M059J (cell line): Measurements from ENCODE around the gene AXIN1. TPM values are rescaled to one million over a fixed set of nuclear protein-coding genes. Genes with fewer than 3 reads are reported as not detected.
"Not testable (repeated sequence)": the region's sequence is repeated elsewhere in the genome, so short reads cannot be mapped to it uniquely, and the experiment has no call there.

Experiments
- DNase-seq: peaks from one replicate; pipeline ENCODE4 v3.0.0-alpha.2; 2012; ENCODE audit warnings: low read depth
- total RNA-seq: library from RNA; depleted of rRNA; stranded (reverse); fragments of >200 nt; shearing (Covaris generic); gene quantifications from 2 replicates; pipeline ENCODE4 v1.2.3, GENCODE V29; 2014

Gene AXIN1
- total RNA-seq, 1 experiment from 2014 or later, result 15.5 TPM

DNA sequence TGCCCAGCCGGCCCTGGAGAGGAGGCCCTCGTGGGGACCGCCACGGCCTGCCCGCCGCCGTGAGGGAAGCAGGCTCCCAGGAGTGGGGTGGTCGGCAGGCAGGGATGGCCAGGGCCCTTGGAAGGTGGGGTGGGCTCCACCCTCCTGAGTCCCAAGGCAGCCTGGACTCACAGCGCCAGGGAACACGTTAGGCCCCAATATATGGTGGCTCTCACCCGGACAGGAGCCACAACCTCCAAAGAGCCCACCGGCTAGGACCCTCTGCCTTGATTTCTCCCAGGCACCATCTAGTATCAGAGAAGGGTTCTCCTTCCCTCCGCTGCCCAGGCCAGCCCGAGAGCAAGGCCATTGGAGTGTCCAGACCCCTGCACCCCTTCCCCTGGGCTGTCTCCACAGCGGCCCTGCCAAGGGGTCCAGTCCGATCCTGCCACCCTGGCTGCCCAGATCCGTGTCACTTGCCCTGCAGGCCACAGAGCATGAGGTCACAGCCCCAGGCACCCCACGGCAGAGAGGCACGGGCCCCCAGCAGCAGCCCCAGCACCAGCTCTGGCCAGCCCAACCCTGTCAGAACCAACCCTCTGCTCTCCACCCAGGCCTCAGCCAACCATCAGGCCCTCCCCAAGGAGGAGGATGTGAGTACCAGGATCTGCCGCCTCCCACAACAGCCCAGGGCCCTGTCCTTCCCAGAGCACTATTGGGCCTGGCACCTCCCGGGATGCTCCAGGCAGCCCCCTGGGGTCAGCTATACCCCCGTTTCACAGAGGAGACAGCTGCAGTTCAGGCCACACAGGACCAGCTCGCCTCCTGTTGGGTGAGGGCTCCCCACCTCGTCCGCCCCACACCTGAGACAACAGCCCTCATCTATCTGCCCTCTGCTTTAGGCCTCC lies 1.1 kb upstream of the AXIN1 start:
- no peak for DNase-seq

DNA sequence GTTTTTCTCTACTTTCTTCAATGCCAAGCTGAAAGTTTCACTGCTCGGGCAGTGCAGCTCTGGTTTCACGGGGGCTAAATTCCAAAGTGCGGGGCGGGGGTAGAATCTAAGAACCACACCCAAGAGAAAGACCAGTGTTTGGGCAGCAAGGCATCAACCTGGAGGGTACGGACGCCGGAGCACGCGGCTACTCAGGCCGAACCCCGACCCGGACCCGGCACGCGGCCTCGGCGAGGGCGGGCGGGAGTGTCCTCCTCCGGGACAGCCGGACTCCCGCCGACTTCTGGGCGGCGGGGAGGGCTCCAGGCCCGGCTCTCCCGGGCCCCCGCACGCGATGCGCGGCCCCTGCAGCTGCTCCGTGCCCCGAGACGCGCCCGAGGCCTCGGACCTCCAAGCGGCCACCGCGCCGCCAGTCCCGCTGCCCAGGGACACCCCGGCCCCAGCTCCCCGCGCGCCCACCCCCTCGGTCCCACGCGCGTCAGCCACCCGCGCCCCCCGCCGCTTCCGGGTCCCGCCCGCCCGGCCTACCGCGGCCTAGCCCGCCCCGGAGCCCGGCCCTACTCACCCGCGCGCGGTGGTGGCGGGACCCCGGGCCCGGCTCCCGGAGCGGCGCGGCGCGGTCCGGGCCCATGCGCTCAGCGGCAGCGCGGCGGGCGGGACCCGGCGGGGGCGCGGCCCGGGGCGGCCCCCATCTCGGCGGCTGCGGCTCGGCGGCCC lies 561 bp downstream of the AXIN1 start:
- peak; percentile 25 for DNase-seq

- DNase-seq, result no peak
Measured at GRCh38 chr16:350203-350602, 2.3 kb downstream of the AXIN1 start.

- no peak for DNase-seq
Measured at GRCh38 chr16:349211-349610, 3.3 kb downstream of the AXIN1 start.

DNA sequence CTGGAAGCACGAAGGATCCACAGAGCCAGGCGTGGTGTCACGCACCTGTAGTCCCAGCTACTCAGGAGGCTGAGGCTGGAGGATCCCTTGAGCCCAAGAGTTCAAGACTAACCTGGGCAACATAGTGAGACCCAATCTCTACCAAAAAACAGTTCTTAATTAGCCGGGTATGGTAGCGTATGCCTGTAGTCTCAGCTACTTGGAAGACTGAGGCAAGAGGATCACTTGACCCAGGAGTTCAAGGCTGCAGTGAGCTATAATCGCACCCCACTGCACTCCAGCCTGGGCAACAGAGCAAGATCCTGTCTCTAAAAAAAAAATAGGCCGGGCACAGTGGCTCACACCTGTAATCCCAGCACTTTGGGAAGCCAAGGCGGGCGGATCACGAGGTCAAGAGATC lies 4.0 kb downstream of the AXIN1 start:
- not testable (repeated sequence) for DNase-seq

GRCh38 chr16:347203-347602 lies 5.3 kb downstream of the AXIN1 start:
- no peak for DNase-seq

DNA sequence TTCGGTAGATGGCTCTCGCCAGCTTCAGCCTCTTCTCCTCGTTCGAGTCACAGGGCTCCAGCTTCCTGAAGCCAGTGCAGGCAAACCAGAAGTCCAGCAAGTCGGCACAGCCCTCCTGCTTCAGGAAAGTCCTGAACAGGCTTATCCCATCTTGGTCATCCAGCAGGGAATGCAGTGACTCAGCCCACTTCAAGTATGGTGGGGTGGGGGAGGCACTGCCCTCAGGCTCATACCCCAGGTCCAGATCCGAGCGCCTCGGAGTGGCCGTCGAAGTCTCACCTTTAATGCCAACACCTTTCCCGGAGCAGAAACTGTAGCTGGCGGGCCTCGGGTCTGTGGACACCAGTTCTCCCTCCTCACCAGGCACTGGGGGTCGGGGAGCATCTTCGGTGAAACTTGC lies 5.9 kb downstream of the AXIN1 start:
- peak; percentile 46 for DNase-seq

GRCh38 chr16:345772-346171 lies 6.8 kb downstream of the AXIN1 start:
- no peak for DNase-seq

DNA sequence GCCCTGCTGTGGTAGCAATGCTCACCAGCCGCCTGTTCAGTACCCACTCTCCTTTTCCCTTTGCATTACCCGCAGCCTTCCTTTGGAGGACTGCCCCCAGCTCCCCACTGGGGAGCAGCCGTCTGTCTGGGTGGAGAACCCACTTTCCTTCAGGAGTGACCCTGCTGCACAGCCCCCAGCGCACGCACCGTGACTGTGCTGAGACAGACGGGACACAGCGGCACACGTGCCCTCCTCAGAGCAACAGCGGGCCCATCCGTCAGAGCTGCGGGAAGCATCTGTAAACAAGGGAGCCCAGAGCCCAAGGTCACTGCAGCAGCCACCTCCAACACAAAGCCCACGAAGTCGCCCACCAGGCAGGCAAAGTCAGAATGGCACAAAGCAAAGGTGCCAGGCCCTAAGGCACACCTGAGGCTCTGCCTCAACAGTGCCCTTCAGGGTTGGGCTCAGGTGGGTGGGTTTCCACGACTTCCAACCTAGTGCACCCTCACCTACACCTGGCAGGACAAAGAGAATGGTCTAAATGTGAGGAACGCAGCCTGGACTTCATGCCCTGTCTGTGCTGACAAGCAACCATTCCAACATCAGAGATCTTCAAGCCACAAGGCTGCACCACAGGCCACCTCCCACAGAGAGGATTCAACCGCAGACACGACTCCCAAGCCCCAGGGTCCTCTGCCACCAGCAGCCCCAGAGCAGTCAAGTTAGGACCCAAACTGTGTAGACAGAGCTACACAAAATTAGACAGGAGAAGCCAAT lies 9.9 kb downstream of the AXIN1 start:
- no peak for DNase-seq

DNA sequence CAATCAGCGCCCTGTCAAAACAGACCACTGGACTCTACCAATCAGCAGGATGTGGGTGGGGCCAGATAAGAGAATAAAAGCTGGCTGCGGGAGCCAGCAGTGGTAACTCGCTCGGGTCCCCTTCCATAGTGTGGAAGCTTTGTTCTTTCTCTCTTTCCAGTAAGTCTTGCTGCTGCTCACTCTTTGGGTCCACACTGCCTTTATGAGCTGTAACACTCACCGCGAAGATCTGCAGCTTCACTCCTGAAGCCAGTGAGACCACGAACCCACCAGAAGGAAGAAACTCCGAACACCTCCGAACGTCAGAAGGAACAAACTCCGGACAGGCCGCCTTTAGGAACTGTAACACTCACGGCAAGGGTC lies 10.6 kb downstream of the AXIN1 start:
- DNase-seq, result not testable (repeated sequence)

DNA sequence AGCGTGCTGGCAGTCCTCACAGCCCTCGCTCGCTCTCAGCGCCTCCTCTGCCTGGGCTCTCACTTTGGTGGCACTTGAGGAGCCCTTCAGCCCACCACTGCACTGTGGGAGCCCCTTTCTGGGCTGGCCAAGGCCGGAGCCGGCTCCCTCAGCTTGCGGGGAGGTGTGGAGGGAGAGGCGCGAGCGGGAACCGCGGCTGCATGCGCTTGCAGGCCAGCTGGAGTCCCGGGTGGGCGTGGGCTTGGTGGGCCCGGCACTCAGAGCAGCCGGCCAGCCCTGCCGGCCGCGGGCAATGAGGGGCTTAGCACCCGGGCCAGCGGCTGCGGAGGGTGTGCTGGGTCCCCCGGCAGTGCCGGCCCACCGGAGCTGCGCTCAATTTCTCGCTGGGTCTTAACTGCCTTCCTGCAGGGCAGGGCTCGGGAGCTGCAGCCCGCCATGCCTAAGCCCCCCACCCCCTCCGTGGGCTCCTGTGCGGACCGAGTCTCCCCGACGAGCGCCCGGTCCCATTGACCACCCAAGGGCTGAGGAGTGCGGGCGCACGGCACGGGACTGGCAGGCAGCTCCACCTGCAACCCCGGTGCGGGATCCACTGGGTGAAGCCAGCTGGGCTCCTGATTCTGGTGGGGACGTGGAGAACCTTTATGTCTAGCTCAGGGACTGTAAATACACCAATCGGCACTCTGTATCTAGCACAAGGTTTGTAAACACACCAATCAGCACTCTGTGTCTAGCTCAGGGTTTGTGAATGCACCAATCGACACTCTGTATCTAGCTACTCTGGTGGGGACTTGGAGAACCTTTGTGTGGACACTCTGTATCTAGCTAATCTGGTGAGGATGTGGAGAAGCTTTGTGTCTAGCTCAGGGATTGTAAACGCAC lies 11.2 kb downstream of the AXIN1 start:
- not testable (repeated sequence) for DNase-seq

DNA sequence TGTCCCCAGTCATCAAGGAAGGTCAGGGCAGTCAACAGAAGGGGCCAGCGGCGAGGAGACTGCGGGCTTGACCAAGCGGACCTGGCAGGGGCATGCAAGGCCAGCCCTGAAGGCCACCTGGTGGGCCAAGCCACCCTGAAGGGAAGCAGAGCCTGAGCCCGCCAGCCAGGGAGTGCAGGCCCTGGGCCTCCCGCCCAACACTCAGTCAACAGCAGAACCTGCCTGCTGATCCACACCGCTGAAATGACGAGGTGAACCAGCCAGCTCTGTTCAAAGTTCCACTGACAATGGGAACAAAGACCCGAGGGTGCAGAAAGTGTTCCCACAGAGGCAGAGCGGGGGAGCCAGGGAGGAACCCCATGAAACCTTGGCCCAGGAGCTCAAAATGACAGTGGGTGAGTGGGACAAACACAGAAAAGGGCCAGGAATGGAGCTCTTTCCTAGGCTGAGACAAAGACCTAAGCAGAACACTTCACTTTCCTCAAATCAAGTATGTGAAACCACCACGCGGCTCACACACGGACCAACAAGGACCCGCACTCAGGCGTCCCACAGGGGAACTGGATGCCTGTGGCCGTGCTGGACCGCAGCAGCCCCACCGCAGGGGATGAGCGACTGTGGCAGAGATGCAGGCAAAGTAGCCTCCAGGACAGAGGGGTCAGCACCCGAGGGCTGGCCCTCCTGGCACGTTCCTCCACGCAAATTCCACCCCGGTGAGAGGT lies 12.0 kb downstream of the AXIN1 start:
- DNase-seq, result no peak

GRCh38 chr16:339680-340079 lies 12.8 kb downstream of the AXIN1 start:
- DNase-seq, result no peak

DNA sequence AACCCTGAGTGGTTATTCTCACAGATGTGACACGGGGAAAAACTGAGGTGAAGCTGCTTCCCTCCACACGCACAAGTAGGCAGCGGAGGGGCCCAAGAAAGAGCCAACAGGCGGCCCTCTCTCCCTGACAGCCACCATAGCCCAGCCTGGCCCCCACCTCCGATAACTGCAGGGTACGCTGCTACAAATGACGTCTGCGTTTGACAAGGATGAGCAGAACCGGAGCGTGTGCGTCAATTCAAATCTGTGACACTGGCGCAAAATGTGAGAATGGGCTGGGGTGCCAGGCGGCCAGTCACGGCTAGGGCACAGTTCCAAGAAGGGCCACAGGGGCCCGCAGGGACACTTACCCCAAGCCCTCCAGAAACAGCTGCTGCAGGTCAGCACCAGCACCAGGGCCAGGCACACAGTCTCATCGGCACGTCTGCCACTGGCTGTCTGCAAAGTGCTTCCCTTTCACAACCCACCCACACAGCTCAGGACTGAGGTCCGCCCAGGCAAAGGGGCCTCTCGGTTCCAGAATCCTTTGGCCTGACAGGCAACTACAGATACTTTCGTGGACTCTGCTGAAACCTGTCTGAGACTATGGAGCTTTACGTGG lies 14.4 kb downstream of the AXIN1 start:
- DNase-seq, result no peak

GRCh38 chr16:337437-337836 lies 15.1 kb downstream of the AXIN1 start:
- DNase-seq, result no peak

DNA sequence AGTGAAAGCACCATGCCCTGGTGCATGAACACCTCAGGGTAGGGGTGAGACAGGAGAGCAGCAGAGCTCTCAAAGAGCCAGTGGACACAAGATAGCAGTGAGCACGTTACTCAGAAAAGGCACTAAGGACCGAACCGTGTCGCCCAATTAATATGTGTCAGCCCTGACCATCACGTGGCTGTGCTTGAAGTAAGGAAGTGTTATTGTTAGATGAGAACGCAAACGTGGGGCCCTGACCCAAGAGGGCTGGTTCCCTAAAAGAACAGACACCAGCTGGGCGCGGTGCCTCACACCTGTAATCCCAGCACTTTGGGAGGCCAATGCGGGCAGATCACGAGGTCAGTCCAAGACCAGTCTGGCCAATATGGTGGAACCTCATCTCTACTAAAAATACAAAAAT lies 16.3 kb downstream of the AXIN1 start:
- no peak for DNase-seq

- DNase-seq, result peak; percentile 68
Measured at GRCh38 chr16:334861-335632, 17.5 kb downstream of the AXIN1 start.

- not testable (repeated sequence) for DNase-seq
Measured at GRCh38 chr16:334164-334832, 18.2 kb downstream of the AXIN1 start.
